GM18508 (cell line): Measurements from ENCODE around the gene SUN3.
A peak's percentile ranks its signal among the peaks of the same experiment; 100 is the strongest.
"Not testable (repeated sequence)": the region's sequence is repeated elsewhere in the genome, so short reads cannot be mapped to it uniquely, and the experiment has no call there.

Source experiments
- ATAC-seq: cut with Tn5 transposase; IDR thresholded peaks from one replicate; pipeline ENCODE4 v1.9.1; 2021; ENCODE audit warnings: moderate number of reproducible peaks; ENCODE audit not compliant: insufficient read depth, unreplicated experiment

The SUN3 gene

GRCh38 chr7:47982610-47983009 is 46.3 kb downstream of the SUN3 start:
- no peak for ATAC-seq

DNA sequence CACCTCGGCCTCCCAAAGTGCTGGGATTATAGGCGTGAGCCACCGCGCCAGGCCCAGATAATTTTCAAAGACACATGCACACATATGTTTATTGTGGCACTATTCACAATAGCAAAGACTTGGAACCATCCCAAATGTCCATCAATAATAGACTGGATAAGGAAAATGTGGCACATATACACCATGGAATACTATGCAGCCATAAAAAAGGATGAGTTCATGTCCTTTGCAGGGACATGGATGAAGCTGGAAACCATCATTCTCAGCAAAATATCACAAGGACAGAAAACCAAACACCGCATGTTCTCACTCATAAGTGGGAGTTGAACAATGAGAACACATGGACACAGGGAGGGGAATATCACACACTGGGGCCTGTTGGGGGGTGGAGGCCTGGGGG is 48.3 kb downstream of the SUN3 start:
- not testable (repeated sequence) for ATAC-seq

- ATAC-seq = no peak
These were observed 49.1 kb downstream of the SUN3 start for GRCh38 chr7:47979832-47980181.

DNA sequence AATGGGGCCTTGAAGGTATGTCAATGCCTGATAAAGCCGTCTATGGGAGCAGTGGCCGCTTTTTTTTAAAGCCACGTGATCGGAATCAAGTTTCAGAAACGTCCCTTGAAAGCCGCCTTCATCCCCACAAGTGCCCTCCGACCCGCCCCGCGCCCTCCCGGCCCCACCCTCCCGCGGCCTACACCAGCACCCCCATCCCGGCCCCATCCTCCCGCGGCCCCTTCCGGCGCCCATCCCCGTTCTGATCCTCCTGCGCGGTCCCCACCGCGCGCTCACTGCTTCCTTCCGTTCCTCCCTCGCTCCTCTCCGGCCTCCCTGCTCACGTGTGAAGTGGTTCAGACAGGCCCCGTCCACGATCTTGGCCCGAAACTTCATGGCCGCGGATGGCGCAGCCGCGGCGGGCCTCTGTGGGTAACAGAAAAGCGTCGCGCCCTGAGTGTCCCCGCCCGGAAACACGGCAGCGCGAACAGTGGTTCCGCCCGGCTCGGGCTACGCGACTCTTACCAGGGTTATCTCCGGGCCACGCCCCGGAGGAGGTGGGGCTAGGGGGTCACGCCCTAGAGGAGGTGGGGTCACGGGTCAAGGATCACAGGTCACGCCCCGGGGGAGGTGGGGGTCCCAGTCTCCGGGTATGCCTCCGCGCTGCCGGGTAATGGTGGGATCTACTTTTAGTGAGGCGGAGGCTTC is 49.6 kb downstream of the SUN3 start, which contains the start of gene HUS1:
Gene HUS1 (minus strand): TSS at position 471 of the 687 bp plus-strand sequence. CDS start 96 bp downstream, at position 375.
- peak; percentile 91 for ATAC-seq

GRCh38 chr7:47978790-47979144 is 50.1 kb downstream of the SUN3 start:
- no peak for ATAC-seq

GRCh38 chr7:47973739-47974138 is 55.2 kb downstream of the SUN3 start:
- no peak for ATAC-seq

GRCh38 chr7:47970761-47971160 is 58.1 kb downstream of the SUN3 start:
- ATAC-seq = no peak

- no peak for ATAC-seq
These were observed 59.8 kb downstream of the SUN3 start for GRCh38 chr7:47968847-47969774.

- no peak for ATAC-seq
These were observed 61.2 kb downstream of the SUN3 start for GRCh38 chr7:47967708-47968107.

GRCh38 chr7:47967123-47967522 is 61.8 kb downstream of the SUN3 start:
- no peak for ATAC-seq

- ATAC-seq = no peak
These were observed 63.5 kb downstream of the SUN3 start for GRCh38 chr7:47965456-47965855.

DNA sequence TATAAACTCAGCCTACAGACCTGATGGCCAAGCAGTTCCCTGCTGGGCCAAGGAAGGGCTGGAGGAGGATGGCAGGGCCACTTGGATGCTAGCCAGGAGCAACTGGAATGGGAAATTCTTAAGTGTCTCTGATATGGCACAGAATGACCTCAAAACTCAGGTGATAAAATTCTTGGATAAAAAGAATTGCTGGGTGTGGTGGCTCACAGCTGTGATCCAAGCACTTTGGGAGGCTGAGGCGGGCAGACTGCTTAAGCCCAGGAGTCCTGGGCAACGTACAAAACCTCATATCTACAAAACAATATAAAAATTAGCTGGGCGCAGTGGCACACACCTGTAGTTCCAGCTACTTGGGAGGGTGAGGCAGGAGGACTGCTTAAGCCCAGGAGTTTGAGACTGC is 66.6 kb downstream of the SUN3 start:
- ATAC-seq = no peak

GRCh38 chr7:47957156-47957555 is 71.8 kb downstream of the SUN3 start:
- ATAC-seq = no peak

DNA sequence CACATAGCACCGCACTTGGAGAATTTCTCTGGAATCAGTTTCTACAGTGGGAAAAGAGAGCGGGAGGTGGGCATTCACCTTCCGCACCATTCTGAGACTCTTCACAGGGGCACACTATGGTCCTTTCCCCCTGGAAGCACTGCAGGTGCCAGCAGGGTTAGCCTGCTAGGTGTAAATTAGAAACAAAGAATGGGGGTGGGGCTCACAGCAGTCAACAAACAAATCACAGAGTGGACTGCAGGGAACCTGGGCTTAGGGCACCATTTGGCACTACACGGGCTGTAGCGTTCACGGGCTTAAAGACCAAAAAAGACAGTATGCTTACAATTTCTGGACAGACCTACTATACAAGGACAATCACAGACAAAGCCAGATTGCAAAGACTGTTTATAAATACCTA is 72.7 kb downstream of the SUN3 start:
- ATAC-seq = no peak

DNA sequence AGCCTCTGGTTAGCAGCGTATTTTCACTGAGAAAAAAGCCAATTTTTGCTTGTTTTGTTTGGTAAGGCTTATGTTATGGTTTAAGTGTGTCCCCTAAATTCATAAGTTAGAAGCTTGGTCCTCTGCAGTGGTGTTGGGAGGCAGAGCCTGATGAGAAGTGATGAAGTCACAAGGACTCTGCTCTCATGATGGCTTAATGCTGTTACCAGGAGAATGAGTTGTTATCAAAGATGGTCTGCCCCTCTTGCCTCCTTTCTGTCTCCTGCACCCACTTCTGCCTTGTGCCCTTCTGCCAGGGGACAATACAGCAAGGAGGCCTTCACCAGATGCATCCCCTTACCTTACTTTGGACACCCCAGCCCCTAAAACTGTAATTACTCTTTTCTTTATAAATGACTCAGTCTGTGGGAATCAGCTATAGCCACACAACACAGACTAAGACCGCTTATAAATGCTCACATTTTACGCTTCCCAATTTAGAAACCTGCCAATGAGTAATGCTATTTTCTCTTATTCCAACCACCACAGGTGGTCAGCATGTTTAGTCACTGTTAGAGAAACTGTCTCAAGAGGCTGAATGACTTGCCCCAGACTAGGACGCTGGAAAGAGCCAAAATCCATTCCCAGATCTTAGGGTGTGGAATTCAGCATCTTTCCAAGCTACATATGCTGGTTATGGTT is 74.5 kb downstream of the SUN3 start:
- ATAC-seq = no peak

GRCh38 chr7:47953822-47954221 is 75.1 kb downstream of the SUN3 start:
- ATAC-seq = peak; percentile 49

- no peak for ATAC-seq
These were observed 76.7 kb downstream of the SUN3 start for GRCh38 chr7:47952224-47952623.

DNA sequence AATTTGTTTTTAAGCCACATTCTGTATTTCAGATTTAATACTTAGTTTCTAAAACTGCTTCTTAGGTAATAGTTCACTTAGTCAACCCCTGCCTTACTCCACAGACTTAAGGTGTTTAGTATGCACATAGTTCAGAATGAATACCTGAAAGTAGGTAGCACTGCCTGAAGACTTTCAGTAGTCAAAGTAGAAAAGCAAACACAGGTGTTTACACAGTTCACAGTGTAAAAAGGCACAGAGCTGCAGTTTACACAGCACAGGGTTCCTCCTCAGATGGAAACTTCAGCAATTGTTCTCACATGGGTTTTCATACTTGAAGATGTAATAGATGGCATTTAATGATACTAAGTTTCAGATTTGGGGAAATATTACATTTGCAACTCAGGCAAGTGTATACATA is 77.5 kb downstream of the SUN3 start:
- no peak for ATAC-seq

- ATAC-seq = no peak
These were observed 78.2 kb downstream of the SUN3 start for GRCh38 chr7:47950714-47951113.

DNA sequence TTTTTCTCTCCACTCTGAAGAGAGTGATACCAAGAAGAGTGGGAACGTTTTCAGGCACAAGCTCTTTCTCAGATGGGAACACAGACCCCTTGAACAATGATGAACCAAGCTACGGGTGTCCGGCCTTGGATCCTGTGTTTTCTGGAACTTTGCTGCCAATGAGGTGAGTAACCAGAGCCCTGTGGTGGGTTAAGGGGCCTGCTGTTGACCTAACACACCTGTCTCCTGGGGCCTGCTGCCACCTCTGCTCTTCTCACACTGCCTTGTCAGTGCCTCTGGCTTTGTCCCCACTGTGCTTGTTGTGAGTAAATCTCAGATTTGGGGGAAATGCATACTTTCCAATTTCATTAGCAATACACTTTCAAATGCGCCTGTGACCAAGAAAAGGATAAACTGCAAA is 79.2 kb downstream of the SUN3 start:
- no peak for ATAC-seq

DNA sequence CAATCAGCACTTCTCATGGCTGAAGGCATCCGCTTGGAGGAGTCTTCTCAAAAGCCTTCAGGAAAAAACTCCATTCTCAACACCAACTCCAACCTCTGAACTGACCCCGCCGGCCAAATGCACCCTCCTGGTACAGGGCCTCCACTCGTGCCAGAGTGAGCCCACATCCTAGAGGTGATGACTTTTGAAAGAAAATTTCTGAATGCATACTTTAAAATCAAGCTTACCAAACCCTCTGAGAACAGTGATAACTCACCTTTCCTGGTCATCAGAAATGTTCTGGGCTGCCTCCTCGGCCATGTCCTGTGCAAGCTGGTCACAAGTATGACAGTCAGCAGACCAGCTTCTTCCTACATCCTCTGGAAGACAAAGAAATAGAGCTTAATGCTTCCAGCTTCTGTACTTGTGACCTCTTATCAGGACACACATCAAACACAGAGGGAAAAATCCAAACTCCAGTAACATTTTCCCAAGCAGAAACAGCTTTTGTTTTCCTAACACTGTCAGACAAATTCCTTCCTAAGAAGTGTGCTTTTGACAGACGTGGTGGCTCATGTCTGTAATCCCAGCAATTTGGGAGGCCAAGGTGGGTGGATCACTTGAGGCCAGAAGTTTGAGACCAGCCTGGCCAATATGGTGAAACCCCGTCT is 80.6 kb downstream of the SUN3 start, which contains the start of gene PKD1L1:
Gene PKD1L1 (minus strand): TSS at position 326 of the 650 bp plus-strand sequence. CDS start 26 bp downstream, at position 300.
- no peak for ATAC-seq
